Uterus (tissue), 2 donors: ENCODE results near the gene CWC22.

Experiments
- CTCF ChIP-seq, 4 experiments: fragments of 200-600 bp in 2 of 4; fragments of 450-650 bp in 2 of 4; sonication (generic) in 2 of 4; IDR thresholded peaks; one replicate each; pipeline ENCODE4 v1.5.1; 2016 to 2019; ENCODE audit warnings: antibody characterized with exemption in 4 of 4, mild to moderate bottlenecking in 2 of 4, moderate library complexity in 1 of 4
- POLR2A ChIP-seq, 2 donors: fragments of 450-650 bp; IDR thresholded peaks; one replicate each; pipeline ENCODE4 v1.6.1; 2016; ENCODE audit warnings: antibody characterized with exemption in 2 of 2, mild to moderate bottlenecking in 1 of 2, moderate library complexity in 1 of 2

DNA sequence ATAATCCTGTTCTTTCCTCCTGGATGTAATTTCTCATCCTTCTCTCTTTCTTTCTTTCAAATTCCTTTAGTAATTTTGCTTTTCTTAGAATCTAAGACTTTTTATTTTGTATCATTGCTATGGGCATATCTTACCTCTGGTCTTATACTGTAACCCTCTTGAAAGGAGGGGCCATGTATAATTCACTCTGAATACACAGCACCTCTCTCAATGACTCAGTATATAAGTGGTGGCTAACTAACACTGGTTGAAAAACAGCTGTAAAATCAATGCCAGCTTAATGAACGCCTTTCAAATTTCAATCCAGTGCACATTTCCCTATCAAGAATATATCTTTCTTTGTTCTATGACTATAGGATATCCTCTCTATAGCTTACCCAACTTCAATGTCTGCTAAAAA is 53.7 kb downstream of the CWC22 start:
- TF ChIP-seq CTCF (IDR thresholded peaks at IDR 0.05) (no peak), POLR2A (IDR thresholded peaks at IDR 0.05) (no peak)
